ENCODE results near the gene MOSPD3. TPM values are rescaled to one million over a fixed set of nuclear protein-coding genes. Genes with fewer than 3 reads are reported as not detected.

MOSPD3 gene
- total and polyA plus RNA-seq, 2 of the 13 experiments (the other 11 are each of a cell fraction or from before 2014, with no cell fraction given): 7.6 to 8.8 TPM

- TF ChIP-seq SNAPC4 (CRISPR knock-in tag; IDR thresholded peaks at IDR 0.05) (no peak), ZNF143 (CRISPR knock-in tag; IDR thresholded peaks at IDR 0.05) (no peak), ZNF83 (CRISPR knock-in tag; IDR thresholded peaks at IDR 0.05; ENCODE audit: borderline replicate concordance) (no peak), BRD4 (CRISPR knock-in tag; IDR thresholded peaks at IDR 0.05) (no peak), RERE (CRISPR knock-in tag; IDR thresholded peaks at IDR 0.05; ENCODE audit: low read depth) (no peak), RARA (CRISPR knock-in tag; IDR thresholded peaks at IDR 0.05) (peak; percentile 37; the same call in 1 of the 2 replicates), ZNF33B (CRISPR knock-in tag; IDR thresholded peaks at IDR 0.05) (no peak), ZNF569 (CRISPR knock-in tag; IDR thresholded peaks at IDR 0.05; ENCODE audit: borderline replicate concordance) (no peak), IKZF5 (CRISPR knock-in tag; IDR thresholded peaks at IDR 0.05) (peak; percentile 37; the same call in 1 of the 2 replicates), SIX1 (CRISPR knock-in tag; IDR thresholded peaks at IDR 0.05; ENCODE audit: borderline replicate concordance) (no peak), HDAC1 (CRISPR knock-in tag; IDR thresholded peaks at IDR 0.05) (no peak), ELF1 (CRISPR knock-in tag; IDR thresholded peaks at IDR 0.05) (no peak), ZNF256 (CRISPR knock-in tag; conservative IDR thresholded peaks at IDR 0.05) (no peak), CEBPB (IDR thresholded peaks at IDR 0.05; ENCODE audit: borderline replicate concordance, low read depth, low read length) (no peak), ZFP82 (CRISPR knock-in tag; IDR thresholded peaks at IDR 0.05; ENCODE audit: borderline replicate concordance) (no peak)
- TF ChIP-seq, protein P1, sequence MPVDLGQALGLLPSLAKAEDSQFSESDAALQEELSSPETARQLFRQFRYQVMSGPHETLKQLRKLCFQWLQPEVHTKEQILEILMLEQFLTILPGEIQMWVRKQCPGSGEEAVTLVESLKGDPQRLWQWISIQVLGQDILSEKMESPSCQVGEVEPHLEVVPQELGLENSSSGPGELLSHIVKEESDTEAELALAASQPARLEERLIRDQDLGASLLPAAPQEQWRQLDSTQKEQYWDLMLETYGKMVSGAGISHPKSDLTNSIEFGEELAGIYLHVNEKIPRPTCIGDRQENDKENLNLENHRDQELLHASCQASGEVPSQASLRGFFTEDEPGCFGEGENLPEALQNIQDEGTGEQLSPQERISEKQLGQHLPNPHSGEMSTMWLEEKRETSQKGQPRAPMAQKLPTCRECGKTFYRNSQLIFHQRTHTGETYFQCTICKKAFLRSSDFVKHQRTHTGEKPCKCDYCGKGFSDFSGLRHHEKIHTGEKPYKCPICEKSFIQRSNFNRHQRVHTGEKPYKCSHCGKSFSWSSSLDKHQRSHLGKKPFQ (CRISPR knock-in tag; IDR thresholded peaks at IDR 0.05; ENCODE audit: insufficient replicate concordance): peak; percentile 7
Observed at GRCh38 chr7:100566018-100566531, 46.3 kb upstream of the MOSPD3 start (continued).
